Activated CD8-positive, alpha-beta memory T cell treated with anti-CD3 and anti-CD28 coated beads, Interleukin-2, amount 50 U/mL, for 48 hours (primary cell): Measurements from ENCODE around the gene TUBA1A.
"Not testable (repeated sequence)": the region's sequence is repeated elsewhere in the genome, so short reads cannot be mapped to it uniquely, and the experiment has no call there.

Experiments used
- DNase-seq: peaks from one replicate; pipeline ENCODE4 v3.0.0-alpha.2; 2020

The TUBA1A gene

DNA sequence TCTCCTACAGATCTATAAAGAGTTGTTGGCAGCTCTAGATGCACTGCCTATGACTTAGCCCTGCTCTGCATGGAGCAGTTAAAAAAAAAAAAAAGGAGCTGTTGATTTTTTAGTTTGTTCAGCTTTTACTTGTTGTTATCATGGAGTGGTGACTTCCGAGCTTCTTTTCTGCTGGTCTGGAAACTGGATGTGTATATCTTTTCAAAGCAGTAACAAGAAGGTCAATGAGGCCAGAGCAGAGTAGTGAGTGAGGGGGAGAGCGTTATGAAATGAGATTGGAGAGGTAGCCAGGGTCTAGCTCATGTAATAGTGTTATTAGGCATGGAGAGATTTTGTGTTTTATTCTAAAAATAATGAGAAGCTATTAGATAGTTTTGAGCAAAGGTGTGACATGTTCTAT lies 44.5 kb downstream of the TUBA1A start:
- no peak for DNase-seq

- DNase-seq = no peak
Observed at GRCh38 chr12:49138999-49139398, 49.9 kb downstream of the TUBA1A start.

DNA sequence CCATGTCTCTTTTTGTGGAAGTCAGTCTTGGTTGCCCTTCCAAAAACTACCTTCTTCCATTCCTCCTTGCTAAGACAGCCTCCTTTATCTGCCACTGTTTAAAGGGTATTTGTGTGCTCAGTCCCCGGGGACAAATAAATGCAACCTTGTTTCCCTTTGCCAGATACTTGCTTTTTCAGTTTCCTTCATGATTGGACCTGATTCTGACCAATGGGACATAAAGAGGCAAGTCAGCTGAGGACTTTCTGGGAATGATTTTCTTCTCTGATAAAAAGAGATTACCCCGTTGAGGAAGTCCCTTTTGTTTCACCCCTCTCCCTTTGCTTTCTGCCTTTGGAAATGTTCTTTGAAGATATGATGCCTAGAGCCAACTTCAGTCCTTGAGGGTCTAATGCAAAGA lies 50.3 kb downstream of the TUBA1A start:
- DNase-seq = no peak

DNA sequence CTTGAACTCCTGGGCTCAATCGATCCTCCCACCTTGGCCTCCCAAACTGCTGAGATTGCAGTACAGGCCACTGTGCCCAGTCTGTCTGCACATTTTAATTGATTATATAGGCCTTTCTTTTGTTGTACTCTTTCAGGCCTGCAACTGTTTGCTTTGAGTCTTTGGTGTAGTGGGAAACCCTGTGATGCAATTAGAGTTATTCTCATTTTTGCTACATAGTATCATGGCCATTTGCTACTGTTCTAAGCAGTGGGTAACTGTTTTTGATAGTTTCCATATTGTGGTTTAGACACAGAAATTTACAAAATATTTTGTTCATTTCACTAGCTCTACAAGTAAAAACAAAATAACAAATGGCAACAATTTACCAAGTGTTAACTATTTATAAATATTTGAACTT lies 51.4 kb downstream of the TUBA1A start:
- DNase-seq = no peak

DNA sequence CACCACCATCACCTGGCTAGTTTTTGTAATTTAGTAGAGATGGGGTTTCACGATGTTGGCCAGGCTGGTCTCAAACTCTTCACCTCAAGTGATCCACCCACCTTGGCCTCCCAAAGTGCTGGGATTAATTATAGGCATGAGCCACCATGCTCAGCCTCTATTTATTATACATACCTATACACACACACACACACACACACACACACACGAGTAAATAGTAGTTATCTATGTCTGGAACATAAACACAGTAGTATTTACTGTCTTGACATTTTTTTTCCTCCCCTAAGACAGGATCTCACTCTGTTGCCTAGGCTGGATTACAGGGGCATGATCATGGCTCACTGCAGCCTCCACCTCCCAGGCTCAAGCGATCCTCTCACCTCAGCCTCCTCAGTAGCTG lies 51.9 kb downstream of the TUBA1A start:
- DNase-seq = not testable (repeated sequence)
